A549 (cell line): Measurements from ENCODE around the gene PPP1R7. TPM values are rescaled to one million over a fixed set of nuclear protein-coding genes. Genes with fewer than 3 reads are reported as not detected.
A peak's percentile ranks its signal among the peaks of the same experiment; 100 is the strongest.

Source experiments
- ATAC-seq, 2 experiments: fragments of 200-7000 bp in 1 of 2; fragments of >200 bp in 1 of 2; cut with Nextera tagmentation in 1 of 2; cut with Tn5 transposase in 1 of 2; 3 replicates each; pipeline versions ENCODE4 v1.8.0 to v1.9.1; 2018 to 2020; ENCODE audit warnings: mild to moderate bottlenecking in 1 of 2, moderate library complexity in 1 of 2
- CTCF ChIA-PET: fragments of 300-600 bp; sonication (Branson Sonifier 250); formaldehyde crosslinking; extraction: SDS; loops from one replicate; lab custom pipeline; 2021; ENCODE audit warnings: antibody characterized with exemption, inconsistent platforms; lab: Yijun Ruan, JAX
- POLR2A ChIA-PET: fragments of 350-600 bp; formaldehyde crosslinking; extraction: SDS; loops from one replicate; lab custom pipeline; 2021; ENCODE audit warnings: antibody characterized with exemption, inconsistent platforms; lab: Yijun Ruan, JAX
- DNase-seq, 2 experiments: peaks; one replicate each; pipeline versions ENCODE4 v3.0.0 to v3.0.0-alpha.2; 2011 to 2016; ENCODE audit warnings: low read depth in 1 of 2, low spot score in 1 of 2
- FAIRE-seq: peaks from 2 replicates; lab custom pipeline; 2011; peaks lifted over from hg19 to GRCh38; lab: Jason Lieb, UNC
- H3K27ac ChIP-seq, 2 experiments: fragments of >200 bp; sonication (Bioruptor Twin); formaldehyde crosslinking; 3 replicates each; pipeline ENCODE4 v1.5.1; 2016 to 2017
- H3K4me1 ChIP-seq: fragments of >200 bp; sonication (Bioruptor Twin); formaldehyde crosslinking; 3 replicates; pipeline ENCODE4 v1.6.1; 2016
- H3K4me2 ChIP-seq: fragments of >200 bp; sonication (Bioruptor Twin); formaldehyde crosslinking; 3 replicates; pipeline ENCODE4 v1.6.1; 2016
- H3K4me3 ChIP-seq: fragments of >200 bp; sonication (Bioruptor Twin); formaldehyde crosslinking; 3 replicates; pipeline ENCODE4 v1.5.1; 2016
- H3K9me3 ChIP-seq: fragments of >200 bp; sonication (Bioruptor Twin); formaldehyde crosslinking; 3 replicates; pipeline ENCODE4 v1.6.1; 2016
- BHLHE40 ChIP-seq: IDR thresholded peaks from 2 replicates; pipeline ENCODE4 v1.6.1; 2012; ENCODE audit warnings: low read depth, low read length, inconsistent platforms
- CBX8 ChIP-seq: fragments of 200-600 bp; sonication (generic); IDR thresholded peaks from 2 replicates; pipeline ENCODE4 v1.6.1; 2016
- CEBPB ChIP-seq, 2 experiments: fragments of >200 bp in 1 of 2; sonication (Bioruptor Twin) in 1 of 2; formaldehyde crosslinking in 1 of 2; IDR thresholded peaks; 2 replicates each; pipeline ENCODE4 v1.6.1; 2012 to 2016
- CHD4 ChIP-seq: fragments of 200-600 bp; sonication (generic); IDR thresholded peaks from 2 replicates; pipeline ENCODE4 v1.6.1; 2016; ENCODE audit warnings: antibody characterized with exemption, mild to moderate bottlenecking, borderline replicate concordance
- EHF ChIP-seq: fragments of 250-450 bp; sonication (Bioruptor Pico); IDR thresholded peaks from 2 replicates; pipeline ENCODE4 v1.5.0; 2020; ENCODE audit warnings: mild to moderate bottlenecking
- EP300 ChIP-seq, 2 experiments: fragments of >200 bp; sonication (Bioruptor Twin); formaldehyde crosslinking; IDR thresholded peaks; 2 replicates in 1 of 2; 3 replicates in 1 of 2; pipeline ENCODE4 v1.6.1; 2016 to 2017
- ESRRA ChIP-seq: fragments of 150-350 bp; IDR thresholded peaks from 2 replicates; pipeline ENCODE4 v1.6.1; 2014; ENCODE audit warnings: mild to moderate bottlenecking, low read length, borderline replicate concordance
- FOSL2 ChIP-seq, 2 experiments: fragments of 450-650 bp in 1 of 2; fragments of >200 bp in 1 of 2; sonication (Bioruptor Twin) in 1 of 2; formaldehyde crosslinking; IDR thresholded peaks; 2 replicates each; pipeline versions ENCODE4 v1.5.0 to v1.6.1; 2016 to 2020; ENCODE audit warnings: mild to moderate bottlenecking in 1 of 2, moderate library complexity in 1 of 2
- GATA3 ChIP-seq: IDR thresholded peaks from 2 replicates; pipeline ENCODE4 v1.6.1; 2012; ENCODE audit warnings: borderline replicate concordance
- HDAC2 ChIP-seq: fragments of 200-600 bp; sonication (generic); IDR thresholded peaks from 2 replicates; pipeline ENCODE4 v1.6.1; 2016
- HEYL ChIP-seq: fragments of 250-450 bp; sonication (Bioruptor Pico); IDR thresholded peaks from 2 replicates; pipeline ENCODE4 v1.8.0; 2021; ENCODE audit warnings: mild to moderate bottlenecking, moderate library complexity
- HOXB5 ChIP-seq: fragments of 250-450 bp; sonication (Bioruptor Pico); IDR thresholded peaks from 2 replicates; pipeline ENCODE4 v1.5.0; 2020; ENCODE audit warnings: mild to moderate bottlenecking, moderate library complexity
- JUNB ChIP-seq: fragments of >200 bp; sonication (Bioruptor Twin); formaldehyde crosslinking; IDR thresholded peaks from 2 replicates; pipeline ENCODE4 v1.6.1; 2016
- KDM5A ChIP-seq: fragments of 200-600 bp; sonication (generic); IDR thresholded peaks from 2 replicates; pipeline ENCODE4 v1.6.1; 2016; ENCODE audit warnings: antibody characterized with exemption, mild to moderate bottlenecking
- NFE2L2 ChIP-seq: fragments of 150-350 bp; conservative IDR thresholded peaks from 2 replicates; pipeline ENCODE4 v1.6.1; 2014; ENCODE audit warnings: low read length
- NPAS2 ChIP-seq: fragments of 250-450 bp; sonication (Bioruptor Pico); IDR thresholded peaks from 2 replicates; pipeline ENCODE4 v1.8.0; 2022; ENCODE audit warnings: mild to moderate bottlenecking, moderate library complexity, borderline replicate concordance
- PHF8 ChIP-seq: fragments of 200-600 bp; sonication (generic); IDR thresholded peaks from 2 replicates; pipeline ENCODE4 v1.6.1; 2016; ENCODE audit warnings: low read depth, mild to moderate bottlenecking, antibody characterized with exemption, moderate library complexity, borderline replicate concordance
- POLR2A ChIP-seq: IDR thresholded peaks from 2 replicates; pipeline ENCODE4 v1.6.1; 2012; ENCODE audit warnings: mild to moderate bottlenecking, low read length
- RAD21 ChIP-seq, 2 experiments: fragments of >200 bp in 1 of 2; sonication (Bioruptor Twin) in 1 of 2; formaldehyde crosslinking in 1 of 2; IDR thresholded peaks in 1 of 2; conservative IDR thresholded peaks in 1 of 2; 2 replicates in 1 of 2; 3 replicates in 1 of 2; pipeline ENCODE4 v1.6.1; 2012 to 2018; ENCODE audit warnings: inconsistent platforms in 1 of 2
- RARB ChIP-seq: fragments of 250-450 bp; sonication (Bioruptor Pico); IDR thresholded peaks from 2 replicates; pipeline ENCODE4 v1.8.0; 2021; ENCODE audit warnings: mild to moderate bottlenecking, moderate library complexity
- RCOR1 ChIP-seq: fragments of 150-350 bp; IDR thresholded peaks from 2 replicates; pipeline ENCODE4 v1.6.1; 2014; ENCODE audit warnings: antibody characterized with exemption, low read length, low read depth
- RFX5 ChIP-seq: fragments of 450-650 bp; IDR thresholded peaks from 2 replicates; pipeline ENCODE4 v1.7.1; 2014; ENCODE audit warnings: antibody characterized with exemption, mild to moderate bottlenecking, moderate library complexity
- RNF2 ChIP-seq: fragments of 200-600 bp; sonication (generic); IDR thresholded peaks from 2 replicates; pipeline ENCODE4 v1.6.1; 2016; ENCODE audit warnings: low read depth, mild to moderate bottlenecking, antibody characterized with exemption, moderate library complexity, borderline replicate concordance
- SREBF2 ChIP-seq: fragments of 450-650 bp; IDR thresholded peaks from 2 replicates; pipeline ENCODE4 v1.6.1; 2014; ENCODE audit warnings: mild to moderate bottlenecking, moderate library complexity
- TFCP2L1 ChIP-seq: fragments of 250-450 bp; sonication (Bioruptor Pico); IDR thresholded peaks from 2 replicates; pipeline ENCODE4 v1.5.0; 2021; ENCODE audit warnings: mild to moderate bottlenecking
- ZC3H11A ChIP-seq: fragments of 450-650 bp; IDR thresholded peaks from 2 replicates; pipeline ENCODE4 v1.6.1; 2014; ENCODE audit warnings: antibody characterized with exemption, mild to moderate bottlenecking
- ZFP36 ChIP-seq: fragments of 450-650 bp; IDR thresholded peaks from 2 replicates; pipeline ENCODE4 v1.6.1; 2014; ENCODE audit warnings: borderline replicate concordance; ENCODE audit not compliant: partially characterized antibody
- ZNF302 ChIP-seq: fragments of 250-450 bp; sonication (Bioruptor Pico); IDR thresholded peaks from 2 replicates; pipeline ENCODE4 v1.9.0; 2021; ENCODE audit warnings: inconsistent platforms, mild to moderate bottlenecking, moderate library complexity
- whole genome bisulfite sequencing: methylation state at CpG from one replicate; pipeline ENCODE4 v1.1.6; 2017; ENCODE audit errors: missing lambda C conversion rate; 5-methylcytosine and 5-hydroxymethylcytosine counted together
- polyA plus RNA-seq, 4 experiments: library from polyadenylated mRNA; depleted of rRNA in 3 of 4; stranded (reverse); fragments of >200 nt; fragmentation: RNase III in 1 of 4; extraction: RNeasy Plus Mini Kit Qiagen cat#74134 plus additional on column Dnase treatment in 1 of 4; gene quantifications; 2 replicates in 3 of 4; 3 replicates in 1 of 4; pipeline ENCODE4 v1.2.3, GENCODE V29; 2011 to 2017
- TF ChIP-seq, protein P1 (sequence below): fragments of 200-600 bp; sonication (generic); IDR thresholded peaks from 2 replicates; pipeline ENCODE4 v1.6.1; 2016; ENCODE audit warnings: antibody characterized with exemption, mild to moderate bottlenecking, moderate library complexity
- TF ChIP-seq, protein P2 (sequence below): fragments of 250-450 bp; sonication (Bioruptor Pico); IDR thresholded peaks from 2 replicates; pipeline ENCODE4 v1.5.0; 2021; ENCODE audit warnings: mild to moderate bottlenecking, moderate library complexity, borderline replicate concordance

The PPP1R7 gene
- polyA plus RNA-seq, 2 of the 4 experiments (the other 2 are of a cell fraction): 76.4 to 124 TPM

- no peak for TF ChIP-seq NFE2L2
- no peak for TF ChIP-seq BHLHE40
- no peak for TF ChIP-seq RARB (CRISPR knock-in tag)
- no peak for TF ChIP-seq ZNF302 (CRISPR knock-in tag)
- no peak for TF ChIP-seq PHF8
- TF ChIP-seq HOXB5 (CRISPR knock-in tag): no peak
- no peak for TF ChIP-seq HDAC2
- TF ChIP-seq RAD21 (conservative IDR thresholded peaks at IDR 0.05 in 1 of 2, IDR thresholded peaks at IDR 0.05 in 1 of 2): no peak
- TF ChIP-seq, protein P1, sequence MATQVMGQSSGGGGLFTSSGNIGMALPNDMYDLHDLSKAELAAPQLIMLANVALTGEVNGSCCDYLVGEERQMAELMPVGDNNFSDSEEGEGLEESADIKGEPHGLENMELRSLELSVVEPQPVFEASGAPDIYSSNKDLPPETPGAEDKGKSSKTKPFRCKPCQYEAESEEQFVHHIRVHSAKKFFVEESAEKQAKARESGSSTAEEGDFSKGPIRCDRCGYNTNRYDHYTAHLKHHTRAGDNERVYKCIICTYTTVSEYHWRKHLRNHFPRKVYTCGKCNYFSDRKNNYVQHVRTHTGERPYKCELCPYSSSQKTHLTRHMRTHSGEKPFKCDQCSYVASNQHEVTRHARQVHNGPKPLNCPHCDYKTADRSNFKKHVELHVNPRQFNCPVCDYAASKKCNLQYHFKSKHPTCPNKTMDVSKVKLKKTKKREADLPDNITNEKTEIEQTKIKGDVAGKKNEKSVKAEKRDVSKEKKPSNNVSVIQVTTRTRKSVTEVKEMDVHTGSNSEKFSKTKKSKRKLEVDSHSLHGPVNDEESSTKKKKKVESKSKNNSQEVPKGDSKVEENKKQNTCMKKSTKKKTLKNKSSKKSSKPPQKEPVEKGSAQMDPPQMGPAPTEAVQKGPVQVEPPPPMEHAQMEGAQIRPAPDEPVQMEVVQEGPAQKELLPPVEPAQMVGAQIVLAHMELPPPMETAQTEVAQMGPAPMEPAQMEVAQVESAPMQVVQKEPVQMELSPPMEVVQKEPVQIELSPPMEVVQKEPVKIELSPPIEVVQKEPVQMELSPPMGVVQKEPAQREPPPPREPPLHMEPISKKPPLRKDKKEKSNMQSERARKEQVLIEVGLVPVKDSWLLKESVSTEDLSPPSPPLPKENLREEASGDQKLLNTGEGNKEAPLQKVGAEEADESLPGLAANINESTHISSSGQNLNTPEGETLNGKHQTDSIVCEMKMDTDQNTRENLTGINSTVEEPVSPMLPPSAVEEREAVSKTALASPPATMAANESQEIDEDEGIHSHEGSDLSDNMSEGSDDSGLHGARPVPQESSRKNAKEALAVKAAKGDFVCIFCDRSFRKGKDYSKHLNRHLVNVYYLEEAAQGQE: no peak
- no peak for TF ChIP-seq FOSL2 (IDR thresholded peaks at IDR 0.05)
- no peak for TF ChIP-seq FOSL2 (CRISPR knock-in tag; IDR thresholded peaks at IDR 0.05)
- no peak for TF ChIP-seq RNF2
- TF ChIP-seq, protein P2, sequence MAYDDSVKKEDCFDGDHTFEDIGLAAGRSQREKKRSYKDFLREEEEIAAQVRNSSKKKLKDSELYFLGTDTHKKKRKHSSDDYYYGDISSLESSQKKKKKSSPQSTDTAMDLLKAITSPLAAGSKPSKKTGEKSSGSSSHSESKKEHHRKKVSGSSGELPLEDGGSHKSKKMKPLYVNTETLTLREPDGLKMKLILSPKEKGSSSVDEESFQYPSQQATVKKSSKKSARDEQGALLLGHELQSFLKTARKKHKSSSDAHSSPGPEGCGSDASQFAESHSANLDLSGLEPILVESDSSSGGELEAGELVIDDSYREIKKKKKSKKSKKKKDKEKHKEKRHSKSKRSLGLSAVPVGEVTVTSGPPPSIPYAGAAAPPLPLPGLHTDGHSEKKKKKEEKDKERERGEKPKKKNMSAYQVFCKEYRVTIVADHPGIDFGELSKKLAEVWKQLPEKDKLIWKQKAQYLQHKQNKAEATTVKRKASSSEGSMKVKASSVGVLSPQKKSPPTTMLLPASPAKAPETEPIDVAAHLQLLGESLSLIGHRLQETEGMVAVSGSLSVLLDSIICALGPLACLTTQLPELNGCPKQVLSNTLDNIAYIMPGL (CRISPR knock-in tag): no peak
- TF ChIP-seq ESRRA: no peak
- no peak for TF ChIP-seq POLR2A
- no peak for TF ChIP-seq CEBPB (IDR thresholded peaks at IDR 0.05)
- no peak for TF ChIP-seq NPAS2 (CRISPR knock-in tag)
- no peak for TF ChIP-seq HEYL (CRISPR knock-in tag)
- no peak for TF ChIP-seq RFX5
- ChIA-PET POLR2A (no interaction called here), CTCF (interaction anchor here (0.7 to 1.4 kb wide), 2 partner anchors 17 to 18 kb away, joined by 3 to 4 read pairs; no protein-coding TSS in a partner anchor)
- H3K27ac ChIP-seq: no peak overlapping the region
- H3K4me3 ChIP-seq: no peak overlapping the region
- H3K9me3 ChIP-seq: no peaks in the 10 kb centered on the region
- 65% methylated on average over 21 of the region's 27 CpGs for WGBS
- H3K4me1 ChIP-seq: no peaks in the 10 kb centered on the region
- ATAC-seq: peak in 1 of 2 experiments; percentile 8; a peak in 1 of 6 replicates
- no peak overlapping the region for H3K4me2 ChIP-seq
- FAIRE-seq: no peak
- DNase-seq: no peak
Measured at GRCh38 chr2:241198381-241199279, 48.4 kb downstream of the PPP1R7 start.

DNA sequence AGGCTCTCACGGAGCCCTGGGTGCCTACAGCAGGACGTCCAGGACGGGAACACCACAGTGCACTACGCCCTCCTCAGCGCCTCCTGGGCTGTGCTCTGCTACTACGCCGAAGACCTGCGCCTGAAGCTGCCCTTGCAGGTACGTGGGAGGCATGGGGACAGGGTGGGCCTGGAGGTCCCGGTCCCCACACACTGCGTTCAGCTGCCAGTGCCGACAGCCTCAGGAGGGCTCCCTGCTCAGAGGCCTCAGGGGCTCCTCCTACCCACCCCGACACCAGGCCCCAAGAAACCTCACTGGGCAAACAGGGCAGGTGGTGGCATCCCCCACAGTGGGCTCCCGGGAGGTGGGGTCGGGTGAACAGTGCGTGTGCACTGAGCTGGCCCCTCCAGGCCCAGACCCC lies 49.0 kb downstream of the PPP1R7 start:
- TF ChIP-seq EP300 (IDR thresholded peaks at IDR 0.05) (no peak), RCOR1 (no peak), CBX8 (no peak), BHLHE40 (no peak), NFE2L2 (no peak), POLR2A (no peak), KDM5A (no peak), EHF (no peak), ZFP36 (no peak), CHD4 (no peak), JUNB (no peak), SREBF2 (no peak), RARB (CRISPR knock-in tag) (no peak), TFCP2L1 (CRISPR knock-in tag) (no peak), ESRRA (no peak), ZC3H11A (no peak), GATA3 (no peak)
- ChIA-PET POLR2A (no interaction called here), CTCF (interaction anchor here (1.4 kb wide), 1 partner anchor 17 kb away, joined by 3 read pairs; no protein-coding TSS in a partner anchor)
- no peaks in the 10 kb centered on the region for H3K9me3 ChIP-seq
- no peaks in the 10 kb centered on the region for H3K4me1 ChIP-seq
- no peak for DNase-seq
- no peak overlapping the region for H3K4me2 ChIP-seq
- no peak overlapping the region for H3K4me3 ChIP-seq
- ATAC-seq: no peak
- H3K27ac ChIP-seq: no peak overlapping the region
- 84% methylated on average over 12 of the region's 16 CpGs for WGBS
- no peak for FAIRE-seq
